HL-60 (cell line): ENCODE results near the gene DLX4.

Experiments used
- DNase-seq, 2 experiments: peaks; one replicate each; pipeline ENCODE4 v3.0.0-alpha.2; 2010 to 2020; ENCODE audit warnings: low read depth in 1 of 2, low spot score in 1 of 2
- H3K27ac ChIP-seq: fragments of 250-450 bp; sonication (Bioruptor Pico); replicated peaks from 2 replicates; pipeline ENCODE4 v1.5.1; 2020; ENCODE audit warnings: mild to moderate bottlenecking, moderate library complexity
- H3K27me3 ChIP-seq: fragments of 250-450 bp; sonication (Bioruptor Pico); 2 replicates; pipeline ENCODE4 v1.5.1; 2021; ENCODE audit warnings: mild to moderate bottlenecking, moderate library complexity; ENCODE audit not compliant: insufficient read depth, poor library complexity, severe bottlenecking
- H3K4me3 ChIP-seq: replicated peaks from 2 replicates; pipeline ENCODE4 v1.5.1; 2011; ENCODE audit warnings: mild to moderate bottlenecking, control low read depth, low read length; ENCODE audit not compliant: insufficient read depth
- GABPA ChIP-seq: IDR thresholded peaks from 2 replicates; pipeline ENCODE4 v1.6.1; 2012; ENCODE audit warnings: low read depth
- POLR2AphosphoS5 ChIP-seq: IDR thresholded peaks from 2 replicates; pipeline ENCODE4 v1.6.1; 2012; ENCODE audit warnings: low read depth
- SPI1 ChIP-seq: IDR thresholded peaks from 2 replicates; pipeline ENCODE4 v1.6.1; 2012; ENCODE audit warnings: low read depth, mild to moderate bottlenecking, borderline replicate concordance
- TF ChIP-seq, protein P1 (sequence below): IDR thresholded peaks from one replicate; pipeline ENCODE4 v1.5.1; 2011; ENCODE audit warnings: low read length, control low read depth, inconsistent platforms; ENCODE audit not compliant: insufficient read depth
- TF ChIP-seq, protein P2 (sequence below): IDR thresholded peaks from 2 replicates; pipeline ENCODE4 v1.6.1; 2012; ENCODE audit warnings: low read depth; ENCODE audit not compliant: insufficient replicate concordance

Gene DLX4

DNA sequence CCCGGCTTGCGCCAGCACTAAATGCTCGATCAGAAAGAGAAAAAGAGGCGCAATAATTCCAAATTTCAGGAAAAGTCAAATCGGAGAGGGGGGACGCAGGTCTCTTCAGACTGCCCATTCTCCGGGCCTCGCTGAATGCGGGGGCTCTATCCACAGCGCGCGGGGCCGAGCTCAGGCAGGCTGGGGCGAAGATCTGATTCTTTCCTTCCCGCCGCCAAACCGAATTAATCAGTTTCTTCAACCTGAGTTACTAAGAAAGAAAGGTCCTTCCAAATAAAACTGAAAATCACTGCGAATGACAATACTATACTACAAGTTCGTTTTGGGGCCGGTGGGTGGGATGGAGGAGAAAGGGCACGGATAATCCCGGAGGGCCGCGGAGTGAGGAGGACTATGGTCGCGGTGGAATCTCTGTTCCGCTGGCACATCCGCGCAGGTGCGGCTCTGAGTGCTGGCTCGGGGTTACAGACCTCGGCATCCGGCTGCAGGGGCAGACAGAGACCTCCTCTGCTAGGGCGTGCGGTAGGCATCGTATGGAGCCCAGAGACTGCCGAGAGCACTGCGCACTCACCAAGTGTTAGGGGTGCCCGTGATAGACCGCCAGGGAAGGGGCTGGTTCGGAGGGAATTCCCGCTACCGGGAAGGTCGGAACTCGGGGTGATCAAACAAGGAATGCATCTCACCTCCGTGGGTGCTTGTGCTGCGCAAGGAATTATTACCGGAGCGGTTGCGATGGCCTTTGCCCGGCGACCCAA lies 4.0 kb upstream of the DLX4 start:
- Histone ChIP-seq H3K27me3 (peaks cover 40% of the 10 kb centered on the region), H3K4me3 (no peak overlapping the region), H3K27ac (no peak overlapping the region)
- DNase-seq: no peak
- TF ChIP-seq GABPA (no peak), SPI1 (no peak), POLR2AphosphoS5 (no peak)
- TF ChIP-seq, protein P1, sequence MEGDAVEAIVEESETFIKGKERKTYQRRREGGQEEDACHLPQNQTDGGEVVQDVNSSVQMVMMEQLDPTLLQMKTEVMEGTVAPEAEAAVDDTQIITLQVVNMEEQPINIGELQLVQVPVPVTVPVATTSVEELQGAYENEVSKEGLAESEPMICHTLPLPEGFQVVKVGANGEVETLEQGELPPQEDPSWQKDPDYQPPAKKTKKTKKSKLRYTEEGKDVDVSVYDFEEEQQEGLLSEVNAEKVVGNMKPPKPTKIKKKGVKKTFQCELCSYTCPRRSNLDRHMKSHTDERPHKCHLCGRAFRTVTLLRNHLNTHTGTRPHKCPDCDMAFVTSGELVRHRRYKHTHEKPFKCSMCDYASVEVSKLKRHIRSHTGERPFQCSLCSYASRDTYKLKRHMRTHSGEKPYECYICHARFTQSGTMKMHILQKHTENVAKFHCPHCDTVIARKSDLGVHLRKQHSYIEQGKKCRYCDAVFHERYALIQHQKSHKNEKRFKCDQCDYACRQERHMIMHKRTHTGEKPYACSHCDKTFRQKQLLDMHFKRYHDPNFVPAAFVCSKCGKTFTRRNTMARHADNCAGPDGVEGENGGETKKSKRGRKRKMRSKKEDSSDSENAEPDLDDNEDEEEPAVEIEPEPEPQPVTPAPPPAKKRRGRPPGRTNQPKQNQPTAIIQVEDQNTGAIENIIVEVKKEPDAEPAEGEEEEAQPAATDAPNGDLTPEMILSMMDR: no peak
- TF ChIP-seq, protein P2, sequence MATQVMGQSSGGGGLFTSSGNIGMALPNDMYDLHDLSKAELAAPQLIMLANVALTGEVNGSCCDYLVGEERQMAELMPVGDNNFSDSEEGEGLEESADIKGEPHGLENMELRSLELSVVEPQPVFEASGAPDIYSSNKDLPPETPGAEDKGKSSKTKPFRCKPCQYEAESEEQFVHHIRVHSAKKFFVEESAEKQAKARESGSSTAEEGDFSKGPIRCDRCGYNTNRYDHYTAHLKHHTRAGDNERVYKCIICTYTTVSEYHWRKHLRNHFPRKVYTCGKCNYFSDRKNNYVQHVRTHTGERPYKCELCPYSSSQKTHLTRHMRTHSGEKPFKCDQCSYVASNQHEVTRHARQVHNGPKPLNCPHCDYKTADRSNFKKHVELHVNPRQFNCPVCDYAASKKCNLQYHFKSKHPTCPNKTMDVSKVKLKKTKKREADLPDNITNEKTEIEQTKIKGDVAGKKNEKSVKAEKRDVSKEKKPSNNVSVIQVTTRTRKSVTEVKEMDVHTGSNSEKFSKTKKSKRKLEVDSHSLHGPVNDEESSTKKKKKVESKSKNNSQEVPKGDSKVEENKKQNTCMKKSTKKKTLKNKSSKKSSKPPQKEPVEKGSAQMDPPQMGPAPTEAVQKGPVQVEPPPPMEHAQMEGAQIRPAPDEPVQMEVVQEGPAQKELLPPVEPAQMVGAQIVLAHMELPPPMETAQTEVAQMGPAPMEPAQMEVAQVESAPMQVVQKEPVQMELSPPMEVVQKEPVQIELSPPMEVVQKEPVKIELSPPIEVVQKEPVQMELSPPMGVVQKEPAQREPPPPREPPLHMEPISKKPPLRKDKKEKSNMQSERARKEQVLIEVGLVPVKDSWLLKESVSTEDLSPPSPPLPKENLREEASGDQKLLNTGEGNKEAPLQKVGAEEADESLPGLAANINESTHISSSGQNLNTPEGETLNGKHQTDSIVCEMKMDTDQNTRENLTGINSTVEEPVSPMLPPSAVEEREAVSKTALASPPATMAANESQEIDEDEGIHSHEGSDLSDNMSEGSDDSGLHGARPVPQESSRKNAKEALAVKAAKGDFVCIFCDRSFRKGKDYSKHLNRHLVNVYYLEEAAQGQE: no peak

DNA sequence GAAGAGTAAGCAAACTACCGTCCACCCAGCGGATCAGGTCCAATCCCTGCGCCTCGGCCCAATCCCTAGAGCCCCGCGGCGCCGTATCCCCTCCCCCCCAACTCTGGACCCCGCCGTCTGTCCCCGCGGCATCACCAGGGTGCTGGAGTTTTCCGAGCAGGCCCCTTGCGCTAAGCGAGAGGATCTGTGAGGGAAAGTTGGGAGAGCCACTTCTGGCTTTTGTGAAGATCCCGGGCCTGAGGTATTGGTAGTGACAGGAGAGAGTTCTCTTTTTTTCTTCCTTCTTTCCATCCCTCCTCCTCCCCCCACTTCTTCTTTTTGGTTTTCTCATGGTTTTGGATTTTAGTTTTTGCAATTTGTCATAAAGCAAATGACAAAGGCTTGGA lies 3.5 kb upstream of the DLX4 start:
- DNase-seq: peak in 1 of 2 experiments; percentile 31
- Histone ChIP-seq H3K27me3 (peaks cover 45% of the 10 kb centered on the region), H3K27ac (no peak overlapping the region), H3K4me3 (no peak overlapping the region)
- TF ChIP-seq SPI1: peak; percentile 95
- TF ChIP-seq, protein P1: no peak

DNA sequence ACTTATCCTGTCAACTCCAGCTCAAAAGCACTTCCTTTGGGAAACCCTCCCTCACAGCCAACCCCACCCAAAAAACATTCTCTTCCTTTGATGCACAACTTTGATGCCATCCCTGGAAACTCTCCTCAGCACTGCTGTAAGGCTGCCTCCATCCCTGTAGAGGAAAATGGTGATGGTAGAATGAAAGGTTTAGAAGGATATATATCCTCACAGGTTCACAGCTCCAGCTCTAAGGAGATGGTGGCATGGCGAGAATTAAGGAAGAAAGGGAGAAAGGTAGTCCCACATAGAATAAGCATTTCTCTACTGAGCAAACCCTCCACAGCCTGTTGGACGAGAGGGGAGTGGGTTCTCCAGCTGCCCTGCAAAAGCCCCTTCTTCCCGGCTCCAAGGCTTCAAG lies 2.2 kb upstream of the DLX4 start:
- Histone ChIP-seq H3K27ac (no peak overlapping the region), H3K4me3 (no peak overlapping the region), H3K27me3 (peaks cover 58% of the 10 kb centered on the region)
- no peak for TF ChIP-seq SPI1
- TF ChIP-seq, protein P2: no peak
- no peak for TF ChIP-seq GABPA
- DNase-seq: no peak

DNA sequence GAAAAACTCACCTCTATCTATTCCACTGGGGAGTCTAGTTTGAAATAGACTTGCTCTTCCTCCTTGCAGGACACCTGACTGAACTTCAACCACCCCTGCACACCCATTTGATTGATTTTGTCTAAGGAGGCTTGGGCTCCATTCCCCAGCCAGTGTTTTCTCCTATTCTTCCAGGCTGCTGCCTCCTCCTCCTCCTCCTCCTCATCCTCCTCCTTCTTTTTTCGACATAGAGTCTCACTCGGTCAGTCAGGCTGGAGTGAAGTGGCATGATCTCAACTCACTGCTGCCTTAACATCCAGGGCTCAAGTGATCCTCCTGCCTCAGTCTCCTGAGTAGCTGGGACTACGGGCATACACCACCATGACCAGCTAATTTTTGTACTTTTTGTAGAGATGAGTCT lies 1.8 kb upstream of the DLX4 start:
- Histone ChIP-seq H3K27ac (no peak overlapping the region), H3K4me3 (no peak overlapping the region), H3K27me3 (peaks cover 62% of the 10 kb centered on the region)
- no peak for DNase-seq
- TF ChIP-seq SPI1: no peak
- TF ChIP-seq, protein P1: no peak
- no peak for TF ChIP-seq POLR2AphosphoS5
- TF ChIP-seq, protein P2: no peak
- no peak for TF ChIP-seq GABPA
